ENCODE results near the gene EFCAB6.

Gene EFCAB6

GRCh38 chr22:43541462-43542407, 270.4 kb downstream of the EFCAB6 start:
- no peak for DNase-seq

- DNase-seq, result no peak
Observed at GRCh38 chr22:43541022-43541421, 271.1 kb downstream of the EFCAB6 start.

GRCh38 chr22:43540529-43540923, 271.6 kb downstream of the EFCAB6 start:
- DNase-seq, result no peak

- no peak for DNase-seq
Observed at GRCh38 chr22:43539572-43540528, 272.3 kb downstream of the EFCAB6 start.

GRCh38 chr22:43537019-43537585, 275.0 kb downstream of the EFCAB6 start:
- DNase-seq, result peak; percentile 13

- DNase-seq, result no peak
Observed at GRCh38 chr22:43535741-43536140, 276.4 kb downstream of the EFCAB6 start.

GRCh38 chr22:43535336-43535735, 276.8 kb downstream of the EFCAB6 start:
- DNase-seq, result no peak

GRCh38 chr22:43534916-43535315, 277.2 kb downstream of the EFCAB6 start:
- no peak for DNase-seq

- no peak for DNase-seq
Observed at GRCh38 chr22:43533656-43534428, 278.3 kb downstream of the EFCAB6 start.

GRCh38 chr22:43533156-43533530, 279.0 kb downstream of the EFCAB6 start:
- no peak for DNase-seq

GRCh38 chr22:43532301-43533155, 279.6 kb downstream of the EFCAB6 start:
- DNase-seq, result no peak

GRCh38 chr22:43531651-43532050, 280.5 kb downstream of the EFCAB6 start:
- DNase-seq, result no peak

GRCh38 chr22:43530349-43531201, 281.5 kb downstream of the EFCAB6 start:
- no peak for DNase-seq

- DNase-seq, result no peak
Observed at GRCh38 chr22:43529934-43530333, 282.2 kb downstream of the EFCAB6 start.

- DNase-seq, result no peak
Observed at GRCh38 chr22:43529461-43529860, 282.6 kb downstream of the EFCAB6 start.

GRCh38 chr22:43528601-43529360, 283.3 kb downstream of the EFCAB6 start:
- no peak for DNase-seq

- DNase-seq, result no peak
Observed at GRCh38 chr22:43526946-43527345, 285.2 kb downstream of the EFCAB6 start.

GRCh38 chr22:43526117-43526655, 285.9 kb downstream of the EFCAB6 start:
- DNase-seq, result no peak

- DNase-seq, result no peak
Observed at GRCh38 chr22:43521716-43522115, 290.4 kb downstream of the EFCAB6 start.
